ENCODE results near the gene TBX5. TPM values are rescaled to one million over a fixed set of nuclear protein-coding genes. Genes with fewer than 3 reads are reported as not detected.

Gene TBX5
- polyA plus RNA-seq, 1 of the 3 experiments (the other 2 are of a cell fraction), result not detected

GRCh38 chr12:114399664-114400211 lies 6.2 kb downstream of the TBX5 start:
- POLR2A ChIA-PET, result no interaction called here
- 18% methylated on average over 20 of the region's 30 CpGs for whole genome bisulfite sequencing (ENCODE audit: low lambda C conversion rate)
- CTCF ChIA-PET, result no interaction called here
- Histone ChIP-seq H2AFZ (ENCODE audit: low read depth) (no peak overlapping the region), H3F3A (replicated peaks; ENCODE audit: insufficient read depth) (no peaks in the 10 kb centered on the region), H4K20me1 (ENCODE audit: insufficient read depth) (no peaks in the 10 kb centered on the region), H3K9me2 (no peaks in the 10 kb centered on the region), H3K27ac (ENCODE audit: low read depth in 2 of 2, low read length in 1 of 2) (no peak overlapping the region), H3K36me3 (replicated peaks in 1 of 2; ENCODE audit: control insufficient read depth in 1 of 2, insufficient read depth in 2 of 2, low read length in 1 of 2) (no peaks in the 10 kb centered on the region), H3K9me3 (no peaks in the 10 kb centered on the region), H3K79me2 (ENCODE audit: insufficient read depth) (no peaks in the 10 kb centered on the region), H3K4me2 (no peak overlapping the region), H3K4me1 (ENCODE audit: control insufficient read depth in 1 of 2, insufficient read depth in 2 of 2, low read depth in 1 of 2, low read length in 1 of 2) (no peaks in the 10 kb centered on the region), H3K27me3 (ENCODE audit: insufficient read depth) (peaks cover 91% of the 10 kb centered on the region), H3K4me3 (ENCODE audit: low read depth in 2 of 2, low read length in 1 of 2) (no peak overlapping the region), H3K9ac (no peak overlapping the region)
- DNase-seq, result peak; percentile 61
- TF ChIP-seq RCOR1 (IDR thresholded peaks at IDR 0.05; ENCODE audit: low read length) (no peak), POLR2AphosphoS5 (IDR thresholded peaks at IDR 0.05; ENCODE audit: low read depth, low read length) (no peak), NFIC (IDR thresholded peaks at IDR 0.05; ENCODE audit: borderline replicate concordance) (no peak), MXI1 (IDR thresholded peaks at IDR 0.05; ENCODE audit: low read depth, low read length) (no peak), FOXM1 (IDR thresholded peaks at IDR 0.05; ENCODE audit: low read depth) (no peak), FOXJ3 (CRISPR knock-in tag; IDR thresholded peaks at IDR 0.05) (no peak), RXRA (IDR thresholded peaks at IDR 0.05; ENCODE audit: borderline replicate concordance, low read depth) (no peak), RAD21 (IDR thresholded peaks at IDR 0.05; ENCODE audit: low read length) (no peak)

GRCh38 chr12:114397978-114398881 lies 7.7 kb downstream of the TBX5 start:
- no peaks in the 10 kb centered on the region for H4K20me1 ChIP-seq (ENCODE audit: insufficient read depth)
- WGBS (ENCODE audit: low lambda C conversion rate), result 12% methylated on average over 20 of the region's 23 CpGs
- CTCF ChIA-PET, result interaction anchor here (1.4 kb wide), 1 partner anchor 17 kb away, joined by 3 read pairs; no protein-coding TSS in a partner anchor
- H3K27me3 ChIP-seq (ENCODE audit: insufficient read depth), result peaks cover 91% of the 10 kb centered on the region
- no peaks in the 10 kb centered on the region for H3K9me2 ChIP-seq
- H3K4me2 ChIP-seq, result no peak overlapping the region
- H3K9ac ChIP-seq, result no peak overlapping the region
- no peak overlapping the region for H2AFZ ChIP-seq (ENCODE audit: low read depth)
- no peaks in the 10 kb centered on the region for H3K36me3 ChIP-seq (replicated peaks in 1 of 2; ENCODE audit: control insufficient read depth in 1 of 2, insufficient read depth in 2 of 2, low read length in 1 of 2)
- H3K27ac ChIP-seq (ENCODE audit: low read depth in 2 of 2, low read length in 1 of 2), result no peak overlapping the region
- H3K79me2 ChIP-seq (ENCODE audit: insufficient read depth), result no peaks in the 10 kb centered on the region
- no peak for DNase-seq
- H3K4me3 ChIP-seq (ENCODE audit: low read depth in 2 of 2, low read length in 1 of 2), result no peak overlapping the region
- no peaks in the 10 kb centered on the region for H3F3A ChIP-seq (replicated peaks; ENCODE audit: insufficient read depth)
- POLR2A ChIA-PET, result no interaction called here
- no peaks in the 10 kb centered on the region for H3K4me1 ChIP-seq (ENCODE audit: control insufficient read depth in 1 of 2, insufficient read depth in 2 of 2, low read depth in 1 of 2, low read length in 1 of 2)
- TF ChIP-seq SMC3 (IDR thresholded peaks at IDR 0.05; ENCODE audit: low read depth, low read length) (no peak), ELF1 (IDR thresholded peaks at IDR 0.05) (no peak), USF1 (IDR thresholded peaks at IDR 0.05; ENCODE audit: borderline replicate concordance, low read depth) (no peak), SIN3A (IDR thresholded peaks at IDR 0.05; ENCODE audit: borderline replicate concordance, low read depth, low read length) (no peak), TAF1 (IDR thresholded peaks at IDR 0.05; ENCODE audit: borderline replicate concordance, low read depth, low read length) (no peak), FOXM1 (IDR thresholded peaks at IDR 0.05; ENCODE audit: low read depth) (no peak), REST (IDR thresholded peaks at IDR 0.05; ENCODE audit: low read depth, low read length) (no peak), NFIC (IDR thresholded peaks at IDR 0.05; ENCODE audit: borderline replicate concordance) (no peak)
- no peaks in the 10 kb centered on the region for H3K9me3 ChIP-seq

Data from SK-N-SH (cell line).